H1 (cell line): ENCODE measurements around the gene IL31RA. TPM values are rescaled to one million over a fixed set of nuclear protein-coding genes. Genes with fewer than 3 reads are reported as not detected.

Experiments used
- ATF3 ChIP-seq: IDR thresholded peaks from 2 replicates; pipeline ENCODE4 v1.6.1; 2011; ENCODE audit warnings: low read depth, mild to moderate bottlenecking, low read length; ENCODE audit not compliant: insufficient read depth
- CBX5 ChIP-seq: fragments of 300-800, 300-1000 bp; sonication (generic); IDR thresholded peaks from 2 replicates; pipeline ENCODE4 v1.7.1; 2016; ENCODE audit warnings: antibody characterized with exemption, low read length, low read depth
- FOSL1 ChIP-seq: IDR thresholded peaks from 2 replicates; pipeline ENCODE4 v1.6.1; 2011; ENCODE audit warnings: mild to moderate bottlenecking, low read depth, low read length, moderate library complexity; ENCODE audit not compliant: insufficient read depth
- GABPA ChIP-seq: IDR thresholded peaks from 2 replicates; pipeline ENCODE4 v1.6.1; 2011; ENCODE audit warnings: mild to moderate bottlenecking, low read length, moderate library complexity, borderline replicate concordance; ENCODE audit not compliant: insufficient read depth
- polyA plus RNA-seq, 7 experiments: library from polyadenylated mRNA; depleted of rRNA in 3 of 7; stranded (reverse) in 5 of 7; unstranded in 2 of 7; fragments of >200 nt in 5 of 7; fragments of 200-250 nt in 2 of 7; gene quantifications; 1 replicate in 5 of 7; 2 replicates in 1 of 7; 4 replicates in 1 of 7; pipeline versions ENCODE4 v1.2.1 to v1.2.3, GENCODE V29; 2011 to 2013; ENCODE audit warnings: missing spikeins in 2 of 7, mixed read lengths in 2 of 7
- total RNA-seq: library from RNA; stranded (reverse); fragmentation: NEBNext Ultra II Directional; extraction: Animal tissue kit (Norgen Biotek cat#: 25700); gene quantifications from 2 replicates; pipeline ENCODE4 v1.2.1, GENCODE V29; 2021

Gene IL31RA
- total and polyA plus RNA-seq, 2 of the 8 experiments (the other 6 are each of a cell fraction or from before 2014, with no cell fraction given): not detected

GRCh38 chr5:55873234-55873633 lies 22.1 kb downstream of the IL31RA start (continued):
- no peak for TF ChIP-seq ATF3
- TF ChIP-seq FOSL1: no peak
- TF ChIP-seq GABPA: no peak
- no peak for TF ChIP-seq CBX5
- TF ChIP-seq, all 59 proteins: peak for 0
